GM21576 (cell line): ENCODE data around the gene S100A14.

Source experiments
- ATAC-seq: cut with Tn5 transposase; IDR thresholded peaks from one replicate; pipeline ENCODE4 v1.9.1; 2021; ENCODE audit warnings: mild to moderate bottlenecking, moderate library complexity; ENCODE audit not compliant: unreplicated experiment

S100A14 gene

GRCh38 chr1:153617663-153618062 is 1.5 kb upstream of the S100A14 start:
- no peak for ATAC-seq

GRCh38 chr1:153616917-153617311 is 789 bp upstream of the S100A14 start:
- no peak for ATAC-seq

- no peak for ATAC-seq
Measured at GRCh38 chr1:153615406-153615805, 719 bp downstream of the S100A14 start.

GRCh38 chr1:153614906-153615305 is 1.2 kb downstream of the S100A14 start:
- ATAC-seq = no peak

GRCh38 chr1:153614189-153614900 is 1.8 kb downstream of the S100A14 start:
- no peak for ATAC-seq

- no peak for ATAC-seq
Measured at GRCh38 chr1:153613406-153613805, 2.7 kb downstream of the S100A14 start.

- no peak for ATAC-seq
Measured at GRCh38 chr1:153612755-153613331, 3.3 kb downstream of the S100A14 start, which contains the start of gene S100A16. S100A16 (minus strand) TSS chr1:153613137; CDS start chr1:153608151, 4,986 bp downstream.

GRCh38 chr1:153612111-153612754 is 3.9 kb downstream of the S100A14 start:
- no peak for ATAC-seq

- ATAC-seq = no peak
Measured at GRCh38 chr1:153611356-153611755, 4.8 kb downstream of the S100A14 start.

GRCh38 chr1:153610811-153611301 is 5.3 kb downstream of the S100A14 start:
- no peak for ATAC-seq

GRCh38 chr1:153610334-153610733 is 5.8 kb downstream of the S100A14 start:
- ATAC-seq = no peak

GRCh38 chr1:153609585-153609907 is 6.6 kb downstream of the S100A14 start:
- ATAC-seq = no peak

- no peak for ATAC-seq
Measured at GRCh38 chr1:153608742-153609584, 7.2 kb downstream of the S100A14 start.

GRCh38 chr1:153608089-153608682 is 7.9 kb downstream of the S100A14 start:
- ATAC-seq = no peak

GRCh38 chr1:153607381-153607780 is 8.7 kb downstream of the S100A14 start:
- ATAC-seq = no peak

- ATAC-seq = no peak
Measured at GRCh38 chr1:153606194-153606593, 9.9 kb downstream of the S100A14 start.

GRCh38 chr1:153602749-153603148 is 13.4 kb downstream of the S100A14 start:
- no peak for ATAC-seq

- ATAC-seq = no peak
Measured at GRCh38 chr1:153599847-153600246, 16.3 kb downstream of the S100A14 start.

- peak; percentile 96 for ATAC-seq
Measured at GRCh38 chr1:153598309-153599172, 17.6 kb downstream of the S100A14 start.

GRCh38 chr1:153597206-153597605 is 18.9 kb downstream of the S100A14 start:
- no peak for ATAC-seq
